Mesenteric fat pad (tissue), 1 donor: ENCODE data around the gene AK4. TPM values are rescaled to one million over a fixed set of nuclear protein-coding genes. Genes with fewer than 3 reads are reported as not detected.

Source experiments
- DNase-seq: peaks from one replicate; pipeline ENCODE4 v3.0.0-alpha.2; 2020; ENCODE audit warnings: low spot score
- total RNA-seq: library from RNA; stranded (reverse); fragmentation: NEBNext Ultra II Directional; extraction: Animal tissue kit (Norgen Biotek cat#: 25700); gene quantifications from one replicate; pipeline ENCODE4 v1.2.1, GENCODE V29; 2021
- donor health status: DM: yes; HTN: yes; CAD: no.

AK4 gene
- total RNA-seq, 1 donor from 2014 or later = 101 TPM

DNA sequence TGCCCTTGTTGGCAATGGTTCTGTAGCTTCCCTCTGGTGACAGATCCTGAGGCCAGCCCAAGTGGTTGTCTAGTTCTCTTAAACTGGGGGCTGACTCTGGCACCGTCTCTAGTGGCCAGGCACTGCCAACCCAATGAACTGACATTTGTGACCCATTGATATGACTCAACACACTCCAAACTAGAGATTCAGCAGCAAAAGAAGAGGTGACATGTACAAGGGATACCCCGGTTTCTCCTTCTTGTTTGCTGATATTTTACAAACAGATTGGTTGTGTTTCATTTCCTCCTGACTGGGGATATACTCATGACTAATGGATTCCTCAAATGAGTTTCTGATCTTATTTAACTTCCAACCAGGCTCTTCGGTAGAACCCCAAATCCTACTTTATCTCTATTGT lies 95.5 kb downstream of the AK4 start:
- DNase-seq = no peak

DNA sequence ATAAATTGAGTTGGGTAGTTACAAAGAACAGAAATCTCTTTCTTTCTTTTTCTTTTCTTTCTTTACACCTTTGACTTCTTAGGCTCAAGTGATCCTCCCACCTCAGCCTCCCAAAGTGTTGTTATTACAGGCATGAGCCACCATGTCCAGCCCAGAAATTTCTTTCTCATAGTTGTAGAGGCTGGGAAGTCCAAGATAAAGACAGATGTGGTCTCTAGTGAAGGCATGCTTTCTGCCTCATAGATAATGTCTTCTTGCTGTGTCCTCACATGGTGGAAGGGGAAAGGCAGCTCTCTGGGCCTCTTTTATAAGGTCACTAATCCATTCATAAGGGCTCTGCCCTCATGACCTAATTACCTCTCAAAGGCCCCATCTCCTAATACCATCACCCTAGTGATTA lies 97.3 kb downstream of the AK4 start:
- DNase-seq = no peak

GRCh38 chr1:65247419-65248359 lies 99.7 kb downstream of the AK4 start:
- no peak for DNase-seq

DNA sequence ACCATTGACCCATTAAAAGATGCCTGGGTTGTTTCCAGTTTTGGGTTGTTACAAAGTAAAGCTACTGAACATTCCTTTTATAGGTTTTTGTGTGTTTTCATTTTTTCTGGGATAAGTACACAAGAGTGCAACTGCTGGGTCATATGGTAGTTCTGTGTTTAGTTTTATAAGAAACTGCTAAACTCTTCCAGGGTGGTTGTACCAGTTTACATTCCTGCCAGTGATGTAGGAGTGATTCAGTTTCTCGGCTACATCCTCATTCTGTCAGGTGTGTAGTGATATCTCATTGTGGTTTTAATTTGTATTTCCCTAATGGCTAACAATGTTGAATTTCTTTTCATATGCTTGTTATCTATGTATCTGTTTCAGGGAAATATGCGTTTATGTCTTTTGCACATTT lies 102.8 kb downstream of the AK4 start:
- no peak for DNase-seq

- DNase-seq = no peak
Observed at GRCh38 chr1:65253800-65254319, 105.9 kb downstream of the AK4 start.

GRCh38 chr1:65254320-65255034 lies 106.5 kb downstream of the AK4 start:
- DNase-seq = peak; percentile 93

DNA sequence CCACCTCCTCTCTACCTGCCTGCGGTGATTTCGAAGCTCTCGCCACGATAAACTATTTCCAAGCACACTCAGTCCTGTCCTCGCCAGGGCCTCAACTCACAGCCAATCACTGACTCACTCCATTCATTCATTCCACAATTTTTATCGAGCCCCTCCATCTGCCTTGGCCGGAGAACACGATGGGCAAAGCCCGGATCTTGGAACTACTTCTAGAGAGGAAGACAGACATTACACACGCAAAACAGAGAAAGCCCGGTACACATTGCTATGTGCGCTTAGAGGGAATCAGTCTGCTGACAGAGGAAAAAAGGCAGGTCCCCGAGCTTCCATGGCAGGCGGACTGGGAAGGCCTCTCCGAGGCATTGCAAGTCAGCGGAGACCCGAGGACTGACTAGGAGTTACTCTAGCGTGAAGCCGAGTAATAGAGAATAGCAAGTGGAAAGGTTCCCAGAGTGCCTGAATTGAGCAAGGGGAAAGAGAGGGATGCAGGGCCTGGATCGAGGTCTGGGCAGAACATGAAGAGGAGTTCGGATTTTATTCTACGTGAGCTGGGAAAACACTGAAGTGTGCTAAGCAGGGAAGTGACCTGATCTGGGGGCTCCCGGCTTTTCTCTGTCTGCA lies 107.1 kb downstream of the AK4 start:
- no peak for DNase-seq

DNA sequence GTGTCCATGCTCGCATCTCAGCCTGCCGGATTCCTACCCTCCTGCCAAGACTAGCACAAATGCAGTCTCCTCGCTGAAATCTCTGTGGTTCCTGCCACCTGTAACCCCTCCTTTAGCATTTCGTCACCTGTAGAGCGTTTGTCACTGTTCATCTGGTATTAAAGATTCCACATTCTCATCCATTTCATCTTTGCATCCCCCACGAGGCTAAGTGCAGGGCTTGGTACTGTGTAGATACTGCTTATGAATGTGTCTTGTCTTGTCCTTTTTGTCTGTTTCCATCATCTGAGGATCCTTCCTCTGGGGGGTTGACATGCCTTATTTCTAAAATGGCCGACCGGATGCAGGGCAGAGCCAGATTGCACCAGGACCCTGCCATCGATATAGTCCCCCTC lies 107.7 kb downstream of the AK4 start:
- no peak for DNase-seq

DNA sequence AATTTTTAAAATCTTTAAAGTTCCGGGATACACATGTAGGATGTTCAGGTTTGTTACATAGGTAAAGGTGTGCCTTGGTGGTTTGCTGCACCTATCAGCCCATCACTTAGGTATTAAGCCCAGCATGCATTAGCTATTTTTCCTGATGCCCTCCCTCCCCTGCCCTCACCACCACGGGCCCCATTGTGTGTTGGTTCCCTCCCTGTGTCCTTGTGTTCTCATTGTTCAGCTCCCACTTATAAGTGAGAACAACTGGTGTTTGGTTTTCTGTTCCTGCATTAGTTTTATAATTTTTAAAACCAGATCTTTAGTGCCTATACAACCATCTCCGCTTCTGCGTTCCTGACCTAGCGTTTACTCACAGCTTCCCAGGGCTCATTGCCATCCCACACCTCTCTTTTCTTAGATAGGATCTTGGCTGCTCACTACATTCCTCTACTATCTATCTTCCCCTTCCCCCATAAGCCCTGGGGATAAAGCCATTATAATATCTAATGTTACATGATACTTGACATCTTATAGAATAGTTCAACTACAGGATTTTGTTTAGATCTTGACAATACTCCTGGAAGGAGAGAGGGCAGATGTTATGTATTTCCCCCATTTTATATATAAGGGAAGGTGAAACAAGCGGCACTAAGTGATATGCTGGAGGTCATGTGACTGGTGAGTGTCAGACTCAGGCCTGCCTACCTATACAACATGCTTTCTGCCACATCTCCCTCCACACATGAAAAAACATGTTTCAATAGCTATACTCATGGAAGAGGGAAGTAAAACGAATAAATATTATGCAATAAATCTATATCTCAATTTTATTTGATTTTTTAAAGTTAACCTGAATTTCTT lies 109.1 kb downstream of the AK4 start:
- DNase-seq = no peak

- no peak for DNase-seq
Observed at GRCh38 chr1:65258106-65258505, 110.1 kb downstream of the AK4 start.

DNA sequence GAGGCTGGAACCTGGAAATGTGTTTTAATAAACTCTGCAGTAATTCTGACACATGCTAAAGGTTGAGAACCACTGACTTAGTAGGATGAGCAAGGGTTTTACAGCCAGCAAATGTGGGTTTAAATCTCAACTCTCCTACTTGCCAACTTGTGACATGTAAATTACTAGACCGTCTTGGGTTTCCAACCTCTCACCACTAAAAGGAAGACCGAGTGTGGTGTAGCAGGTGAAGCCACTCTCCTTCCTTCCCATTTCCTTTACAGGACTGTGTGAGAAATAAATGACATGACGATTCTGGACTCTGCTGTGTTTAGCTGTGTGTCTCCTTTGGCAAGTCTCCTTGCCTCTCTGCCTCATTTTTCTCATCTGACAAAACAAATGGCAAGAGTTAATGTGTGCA lies 111.8 kb downstream of the AK4 start:
- no peak for DNase-seq

GRCh38 chr1:65260851-65261473 lies 113.0 kb downstream of the AK4 start:
- no peak for DNase-seq

DNA sequence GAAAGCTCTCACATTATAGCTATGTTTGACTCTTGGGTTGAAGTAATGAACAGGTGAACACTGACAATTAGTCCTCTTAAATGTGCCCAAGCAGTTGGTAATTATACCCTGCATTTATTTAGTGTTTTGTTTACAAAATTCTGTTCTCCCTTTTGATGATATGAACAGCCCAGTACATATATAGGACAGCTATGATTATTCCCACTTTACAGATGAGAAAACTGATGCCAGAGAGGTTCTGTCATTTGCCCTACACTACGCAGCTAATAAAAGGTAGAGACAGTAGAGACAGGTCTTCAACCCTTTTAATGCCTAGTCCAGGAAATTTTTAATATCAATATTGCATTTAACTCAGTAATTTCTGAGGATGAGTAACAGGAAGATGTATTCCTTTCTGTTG lies 115.3 kb downstream of the AK4 start:
- no peak for DNase-seq

- DNase-seq = no peak
Observed at GRCh38 chr1:65264197-65264929, 116.4 kb downstream of the AK4 start.

GRCh38 chr1:65265296-65265650 lies 117.3 kb downstream of the AK4 start:
- DNase-seq = no peak

- no peak for DNase-seq
Observed at GRCh38 chr1:65265651-65266351, 117.8 kb downstream of the AK4 start.

GRCh38 chr1:65266476-65266875 lies 118.5 kb downstream of the AK4 start:
- no peak for DNase-seq

- DNase-seq = no peak
Observed at GRCh38 chr1:65267271-65267670, 119.3 kb downstream of the AK4 start.

DNA sequence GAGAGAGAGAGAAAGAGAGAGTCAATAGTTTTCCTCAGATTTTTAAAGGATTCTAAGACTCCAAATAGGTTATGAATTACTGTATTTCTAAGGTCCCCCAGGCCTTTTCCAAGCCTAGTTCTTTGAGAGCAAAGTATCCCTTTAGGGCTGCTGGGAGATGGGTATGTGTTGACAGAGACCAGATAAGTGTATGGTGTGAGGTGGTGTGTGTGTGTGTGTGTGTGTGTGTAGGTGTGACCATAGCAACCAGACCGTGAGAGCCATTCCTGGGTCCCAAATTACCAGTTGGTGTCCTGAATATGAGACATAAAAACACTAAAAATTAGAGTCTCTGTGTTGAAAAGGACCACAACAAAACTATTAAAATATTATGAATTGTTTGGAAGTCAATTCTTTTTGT lies 119.7 kb downstream of the AK4 start:
- no peak for DNase-seq
